HepG2 (cell line): Measurements from ENCODE around the gene EEIG1. TPM values are rescaled to one million over a fixed set of nuclear protein-coding genes. Genes with fewer than 3 reads are reported as not detected.

Experiments used
- ATAC-seq: fragments of 200-7000 bp; cut with Tn5 transposase; 3 replicates; pipeline ENCODE4 v1.9.1; 2020; ENCODE audit warnings: mild to moderate bottlenecking, moderate library complexity
- BruUV-seq: library from RNA; stranded (reverse); fragments of 400-500 nt; replicated peaks from 2 replicates; lab custom pipeline; 2021; lab: Mats Ljungman, UMichigan
- CTCF ChIA-PET: fragments of 300-600 bp; formaldehyde crosslinking; extraction: SDS; loops from one replicate; lab custom pipeline; 2021; ENCODE audit warnings: low total read pairs, inconsistent platforms, low intra/inter-chr PET ratio; lab: Yijun Ruan, JAX
- POLR2A ChIA-PET: fragments of 350-600 bp; sonication (Branson Sonifier 250); formaldehyde crosslinking; loops from one replicate; lab custom pipeline; 2020; ENCODE audit warnings: antibody characterized with exemption, inconsistent platforms; lab: Yijun Ruan, JAX
- DNase-seq: peaks from one replicate; pipeline ENCODE4 v3.0.0-alpha.2; 2015; ENCODE audit warnings: low spot score
- FAIRE-seq: peaks from 3 replicates; lab custom pipeline; 2011; peaks lifted over from hg19 to GRCh38; lab: Jason Lieb, UNC
- H2AFZ ChIP-seq: one replicate; pipeline ENCODE4 v1.6.1; 2011; ENCODE audit warnings: low read length, inconsistent platforms
- H3K27ac ChIP-seq: fragments of 300-600 bp; 3 replicates; pipeline ENCODE4 v1.8.0; 2011; ENCODE audit warnings: mixed run types, mild to moderate bottlenecking, mixed read lengths, low read length, inconsistent platforms; ENCODE audit not compliant: insufficient read depth; ENCODE audit errors: extremely low read length
- H3K27me3 ChIP-seq, 2 experiments: fragments of 200-600 bp in 1 of 2; 2 replicates in 1 of 2; 3 replicates in 1 of 2; pipeline versions ENCODE4 v1.6.0 to v1.8.0; 2011; ENCODE audit warnings: low read length in 2 of 2, mild to moderate bottlenecking in 2 of 2, moderate library complexity in 2 of 2, inconsistent platforms in 1 of 2; ENCODE audit not compliant: insufficient read depth in 2 of 2, control insufficient read depth in 1 of 2
- H3K36me3 ChIP-seq, 2 experiments: fragments of 200-600 bp in 1 of 2; replicated peaks in 1 of 2; 2 replicates in 1 of 2; 3 replicates in 1 of 2; pipeline versions ENCODE4 v1.5.1 to v1.8.0; 2011; ENCODE audit warnings: low read length in 2 of 2, inconsistent platforms in 1 of 2; ENCODE audit not compliant: insufficient read depth in 2 of 2, control insufficient read depth in 1 of 2
- H3K4me1 ChIP-seq: 2 replicates; pipeline ENCODE4 v1.5.1; 2012; ENCODE audit warnings: low read length, inconsistent platforms; ENCODE audit not compliant: insufficient read depth
- H3K4me2 ChIP-seq: 2 replicates; pipeline ENCODE4 v1.6.0; 2011; ENCODE audit warnings: low read depth, low read length, inconsistent platforms
- H3K4me3 ChIP-seq, 3 experiments: fragments of 200-600 bp in 1 of 3; sonication (generic), shearing (Covaris generic) in 1 of 3; replicated peaks in 1 of 3; 2 replicates each; pipeline ENCODE4 v1.5.1; 2011 to 2016; ENCODE audit warnings: low read length in 3 of 3, inconsistent platforms in 2 of 3, low read depth in 2 of 3, mild to moderate bottlenecking in 2 of 3, control low read depth in 1 of 3, mixed read lengths in 1 of 3; ENCODE audit not compliant: insufficient read depth in 1 of 3
- H3K79me2 ChIP-seq: one replicate; pipeline ENCODE4 v1.6.1; 2011; ENCODE audit warnings: low read length, inconsistent platforms; ENCODE audit not compliant: insufficient read depth
- H3K9ac ChIP-seq: 2 replicates; pipeline ENCODE4 v1.6.0; 2011; ENCODE audit warnings: mild to moderate bottlenecking, low read depth, low read length, inconsistent platforms; ENCODE audit not compliant: insufficient read depth
- H3K9me3 ChIP-seq: 2 replicates; pipeline ENCODE4 v1.5.1; 2012; ENCODE audit warnings: mild to moderate bottlenecking, low read length
- H4K20me1 ChIP-seq: 2 replicates; pipeline ENCODE4 v1.6.0; 2011; ENCODE audit warnings: inconsistent platforms, mild to moderate bottlenecking, low read length, moderate library complexity; ENCODE audit not compliant: insufficient read depth
- DR1 ChIP-seq: sonication (generic); formaldehyde crosslinking; IDR thresholded peaks from 2 replicates; pipeline ENCODE4 v1.8.0; 2021; ENCODE audit warnings: mild to moderate bottlenecking, missing genetic modification reagents, inconsistent platforms
- FLYWCH1 ChIP-seq: sonication (generic); formaldehyde crosslinking; IDR thresholded peaks from 2 replicates; pipeline ENCODE4 v1.8.1; 2023; ENCODE audit warnings: mild to moderate bottlenecking, missing genetic modification reagents
- GABPB1 ChIP-seq: IDR thresholded peaks from 2 replicates; pipeline ENCODE4 v1.6.1; 2016; ENCODE audit warnings: mild to moderate bottlenecking, missing genetic modification reagents, moderate library complexity, missing compliant biosample characterization
- JUNB ChIP-seq: sonication (generic); formaldehyde crosslinking; IDR thresholded peaks from 2 replicates; pipeline ENCODE4 v1.8.0; 2022; ENCODE audit warnings: missing genetic modification reagents, mild to moderate bottlenecking, borderline replicate concordance
- KDM1A ChIP-seq: IDR thresholded peaks from 2 replicates; pipeline ENCODE4 v1.6.1; 2016; ENCODE audit warnings: missing compliant biosample characterization
- MTA1 ChIP-seq: sonication (generic); formaldehyde crosslinking; IDR thresholded peaks from 2 replicates; pipeline ENCODE4 v1.4.0; 2020; ENCODE audit warnings: missing genetic modification reagents, mild to moderate bottlenecking, borderline replicate concordance
- NONO ChIP-seq, 2 experiments: fragments of 450-650 bp in 1 of 2; sonication (generic) in 1 of 2; formaldehyde crosslinking in 1 of 2; IDR thresholded peaks in 1 of 2; conservative IDR thresholded peaks in 1 of 2; 2 replicates each; pipeline versions ENCODE4 v1.6.1 to v1.8.0; 2017 to 2022; ENCODE audit warnings: mild to moderate bottlenecking in 1 of 2, missing genetic modification reagents in 1 of 2, moderate library complexity in 1 of 2
- PPARG ChIP-seq: conservative IDR thresholded peaks from 2 replicates; pipeline ENCODE4 v1.6.1; 2016; ENCODE audit warnings: missing biosample characterization, missing genetic modification reagents
- RARG ChIP-seq: sonication (generic); formaldehyde crosslinking; IDR thresholded peaks from 2 replicates; pipeline ENCODE4 v1.4.0; 2020; ENCODE audit warnings: low read depth, mild to moderate bottlenecking, missing genetic modification reagents
- SETDB1 ChIP-seq: sonication (generic); formaldehyde crosslinking; IDR thresholded peaks from 2 replicates; pipeline ENCODE4 v1.5.1; 2020; ENCODE audit warnings: missing genetic modification reagents, mild to moderate bottlenecking, borderline replicate concordance
- ZFX ChIP-seq: sonication (generic); formaldehyde crosslinking; IDR thresholded peaks from 2 replicates; pipeline ENCODE4 v1.4.0; 2020; ENCODE audit warnings: mild to moderate bottlenecking, low read depth, missing genetic modification reagents, moderate library complexity
- ZNF12 ChIP-seq: sonication (generic); formaldehyde crosslinking; IDR thresholded peaks from 2 replicates; pipeline ENCODE4 v1.5.0; 2020; ENCODE audit warnings: missing genetic modification reagents
- ZNF441 ChIP-seq: sonication (generic); formaldehyde crosslinking; IDR thresholded peaks from 2 replicates; pipeline ENCODE4 v1.7.0; 2021; ENCODE audit warnings: missing genetic modification reagents, borderline replicate concordance
- ZNF615 ChIP-seq: sonication (generic); formaldehyde crosslinking; IDR thresholded peaks from 2 replicates; pipeline ENCODE4 v1.5.0; 2020; ENCODE audit warnings: mild to moderate bottlenecking, missing genetic modification reagents, borderline replicate concordance
- WGBS: methylation state at CpG from one replicate; pipeline ENCODE4 v1.1.6; 2017; ENCODE audit warnings: low lambda C conversion rate; 5-methylcytosine and 5-hydroxymethylcytosine counted together
- in situ Hi-C: cut with HindIII; loops from 2 replicates; pipeline ENCODE4 v1.10.0; 2017; ENCODE audit warnings: low pct_unique_long_range_greater_than_20kb; ENCODE audit not compliant: extremely low pct_ligation_motif_present
- intact Hi-C: fragments of 100-400 bp; cut with micrococcal nuclease; formaldehyde crosslinking; loops from one replicate; pipeline ENCODE4 v1.10.0; 2022; ENCODE audit not compliant: unreplicated experiment
- polyA plus RNA-seq, 8 experiments: library from polyadenylated mRNA; depleted of rRNA in 3 of 8; stranded (reverse) in 7 of 8; unstranded in 1 of 8; fragments of >200 nt; fragmentation: Illumina TruSeq in 4 of 8; extraction: Trizol in 4 of 8; gene quantifications; 2 replicates each; pipeline versions ENCODE4 v1.2.1 to v1.2.3, GENCODE V29; 2011 to 2016; ENCODE audit warnings: low read depth in 4 of 8, missing spikeins in 1 of 8, mixed read lengths in 1 of 8; ENCODE audit not compliant: insufficient read depth in 1 of 8
- total RNA-seq, 5 experiments: library from RNA; depleted of rRNA; stranded (reverse); fragments of >200 nt; fragmentation: Illumina TruSeq; extraction: Trizol; gene quantifications; 2 replicates each; pipeline ENCODE4 v1.2.3, GENCODE V29; 2016; ENCODE audit warnings: low read depth in 1 of 5
- TF ChIP-seq, protein P1 (sequence below): sonication (generic); formaldehyde crosslinking; conservative IDR thresholded peaks from 2 replicates; pipeline ENCODE4 v1.4.0; 2020; ENCODE audit warnings: mild to moderate bottlenecking, missing genetic modification reagents, moderate library complexity
- TF ChIP-seq, protein P2 (sequence below): sonication (generic); formaldehyde crosslinking; conservative IDR thresholded peaks from 2 replicates; pipeline ENCODE4 v1.8.1; 2023; ENCODE audit warnings: missing genetic modification reagents

EEIG1 gene
- total and polyA plus RNA-seq, 2 of the 13 experiments (the other 11 are each of a cell fraction or from before 2014, with no cell fraction given), result 16.6 to 25.2 TPM

DNA sequence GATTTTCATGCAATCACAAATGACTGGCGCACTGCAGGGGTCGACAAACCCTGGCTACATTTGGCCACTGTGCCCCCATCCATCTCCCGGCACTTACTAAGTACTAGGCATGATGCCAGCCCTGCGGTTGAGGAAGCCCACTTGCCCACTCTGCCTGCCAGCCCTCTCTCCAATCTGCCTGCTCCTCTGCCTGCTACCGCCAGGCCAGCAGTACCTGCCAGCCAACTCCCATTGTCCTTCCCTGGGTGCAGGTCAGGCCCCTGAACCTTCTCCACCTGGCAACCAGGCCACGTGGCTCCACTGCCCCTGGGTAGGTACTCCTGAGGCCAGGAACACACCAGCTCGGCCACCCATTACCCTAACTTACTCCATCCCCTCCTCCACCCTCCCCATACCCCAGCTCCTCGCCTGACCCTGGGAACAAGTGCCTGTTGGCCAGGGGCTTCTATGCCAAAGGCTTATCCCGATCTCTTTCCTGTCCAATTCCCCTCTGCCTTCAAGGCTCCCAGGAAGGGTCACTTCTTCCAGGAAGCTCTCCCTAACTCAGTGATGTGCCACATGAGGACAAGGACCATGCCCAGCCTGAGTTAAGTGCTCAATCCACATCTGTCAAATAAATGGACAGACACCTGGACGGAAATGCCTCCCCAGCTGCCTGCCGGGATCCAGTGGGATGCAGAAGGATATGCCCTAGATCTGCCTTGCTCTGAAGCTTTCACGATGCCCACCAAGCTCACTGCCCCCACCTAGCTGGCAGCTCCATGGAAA, 6.6 kb downstream of the EEIG1 start:
- 91% methylated on average over 10 of the region's 12 CpGs for WGBS
- H3K79me2 ChIP-seq, result peaks cover 95% of the 10 kb centered on the region
- peaks cover 64% of the 10 kb centered on the region for H3K4me1 ChIP-seq
- DNase-seq (no peak), ATAC-seq (no peak), FAIRE-seq (no peak)
- H3K27ac ChIP-seq, result no peak overlapping the region
- POLR2A ChIA-PET, result interaction anchor here (1.0 kb wide), 1 partner anchor 24 kb away, joined by 3 read pairs; no protein-coding TSS in a partner anchor
- no peak overlapping the region for H3K4me3 ChIP-seq
- H4K20me1 ChIP-seq, result peaks cover 33% of the 10 kb centered on the region; the same call in 1 of the 2 replicates
- peaks cover 0 to 4% of the 10 kb centered on the region in 2 experiments; a peak in 2 of 5 replicates for H3K36me3 ChIP-seq
- no peak overlapping the region for H2AFZ ChIP-seq
- in situ Hi-C loops (no loop called here), intact Hi-C loops (loop anchor here (1.0 kb wide), 1 partner anchor 19 kb away; no protein-coding TSS in a partner anchor)
- no peaks in the 10 kb centered on the region for H3K9me3 ChIP-seq
- no peak overlapping the region for H3K9ac ChIP-seq
- H3K4me2 ChIP-seq, result no peak overlapping the region; the same call in 1 of the 2 replicates
- H3K27me3 ChIP-seq, result no peaks in the 10 kb centered on the region; a peak in 1 of 5 replicates
- BruUV-seq, result no TSS peak
- CTCF ChIA-PET, result no interaction called here
- no peak for TF ChIP-seq DR1 (CRISPR knock-in tag)
- TF ChIP-seq GABPB1 (CRISPR knock-in tag), result no peak
- no peak for TF ChIP-seq PPARG (CRISPR knock-in tag)
- no peak for TF ChIP-seq RARG (CRISPR knock-in tag)
- no peak for TF ChIP-seq ZNF615 (CRISPR knock-in tag)
- TF ChIP-seq, protein P1, sequence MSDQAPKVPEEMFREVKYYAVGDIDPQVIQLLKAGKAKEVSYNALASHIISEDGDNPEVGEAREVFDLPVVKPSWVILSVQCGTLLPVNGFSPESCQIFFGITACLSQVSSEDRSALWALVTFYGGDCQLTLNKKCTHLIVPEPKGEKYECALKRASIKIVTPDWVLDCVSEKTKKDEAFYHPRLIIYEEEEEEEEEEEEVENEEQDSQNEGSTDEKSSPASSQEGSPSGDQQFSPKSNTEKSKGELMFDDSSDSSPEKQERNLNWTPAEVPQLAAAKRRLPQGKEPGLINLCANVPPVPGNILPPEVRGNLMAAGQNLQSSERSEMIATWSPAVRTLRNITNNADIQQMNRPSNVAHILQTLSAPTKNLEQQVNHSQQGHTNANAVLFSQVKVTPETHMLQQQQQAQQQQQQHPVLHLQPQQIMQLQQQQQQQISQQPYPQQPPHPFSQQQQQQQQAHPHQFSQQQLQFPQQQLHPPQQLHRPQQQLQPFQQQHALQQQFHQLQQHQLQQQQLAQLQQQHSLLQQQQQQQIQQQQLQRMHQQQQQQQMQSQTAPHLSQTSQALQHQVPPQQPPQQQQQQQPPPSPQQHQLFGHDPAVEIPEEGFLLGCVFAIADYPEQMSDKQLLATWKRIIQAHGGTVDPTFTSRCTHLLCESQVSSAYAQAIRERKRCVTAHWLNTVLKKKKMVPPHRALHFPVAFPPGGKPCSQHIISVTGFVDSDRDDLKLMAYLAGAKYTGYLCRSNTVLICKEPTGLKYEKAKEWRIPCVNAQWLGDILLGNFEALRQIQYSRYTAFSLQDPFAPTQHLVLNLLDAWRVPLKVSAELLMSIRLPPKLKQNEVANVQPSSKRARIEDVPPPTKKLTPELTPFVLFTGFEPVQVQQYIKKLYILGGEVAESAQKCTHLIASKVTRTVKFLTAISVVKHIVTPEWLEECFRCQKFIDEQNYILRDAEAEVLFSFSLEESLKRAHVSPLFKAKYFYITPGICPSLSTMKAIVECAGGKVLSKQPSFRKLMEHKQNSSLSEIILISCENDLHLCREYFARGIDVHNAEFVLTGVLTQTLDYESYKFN, result no peak
- no peak for TF ChIP-seq KDM1A (CRISPR knock-in tag)
- no peak for TF ChIP-seq SETDB1 (CRISPR knock-in tag)
- TF ChIP-seq, protein P2, sequence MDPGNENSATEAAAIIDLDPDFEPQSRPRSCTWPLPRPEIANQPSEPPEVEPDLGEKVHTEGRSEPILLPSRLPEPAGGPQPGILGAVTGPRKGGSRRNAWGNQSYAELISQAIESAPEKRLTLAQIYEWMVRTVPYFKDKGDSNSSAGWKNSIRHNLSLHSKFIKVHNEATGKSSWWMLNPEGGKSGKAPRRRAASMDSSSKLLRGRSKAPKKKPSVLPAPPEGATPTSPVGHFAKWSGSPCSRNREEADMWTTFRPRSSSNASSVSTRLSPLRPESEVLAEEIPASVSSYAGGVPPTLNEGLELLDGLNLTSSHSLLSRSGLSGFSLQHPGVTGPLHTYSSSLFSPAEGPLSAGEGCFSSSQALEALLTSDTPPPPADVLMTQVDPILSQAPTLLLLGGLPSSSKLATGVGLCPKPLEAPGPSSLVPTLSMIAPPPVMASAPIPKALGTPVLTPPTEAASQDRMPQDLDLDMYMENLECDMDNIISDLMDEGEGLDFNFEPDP (CRISPR knock-in tag), result no peak
- no peak for TF ChIP-seq FLYWCH1 (CRISPR knock-in tag)
- TF ChIP-seq NONO (IDR thresholded peaks at IDR 0.05), result no peak
- no peak for TF ChIP-seq NONO (CRISPR knock-in tag; conservative IDR thresholded peaks at IDR 0.05)
- no peak for TF ChIP-seq ZNF12 (CRISPR knock-in tag)
- TF ChIP-seq JUNB, result no peak
- no peak for TF ChIP-seq ZNF441 (CRISPR knock-in tag)
- no peak for TF ChIP-seq MTA1 (CRISPR knock-in tag)
- no peak for TF ChIP-seq ZFX (CRISPR knock-in tag)
